AG04450 (cell line): ENCODE results near the gene MAGI2. TPM values are rescaled to one million over a fixed set of nuclear protein-coding genes. Genes with fewer than 3 reads are reported as not detected.

Experiments used
- CTCF ChIA-PET: fragments of 300-600, 350-600 bp; formaldehyde crosslinking; extraction: SDS; loops from one replicate; lab custom pipeline; 2022; ENCODE audit warnings: antibody characterized with exemption, inconsistent platforms; lab: Charles Lee
- POLR2A ChIA-PET: fragments of 350-600 bp; formaldehyde crosslinking; extraction: SDS; loops from one replicate; lab custom pipeline; 2021; ENCODE audit warnings: antibody characterized with exemption, inconsistent platforms; lab: Yijun Ruan, JAX
- DNase-seq: peaks from one replicate; pipeline ENCODE4 v3.0.0-alpha.2; 2011; ENCODE audit warnings: low read depth, low spot score
- H3K27ac ChIP-seq: one replicate; pipeline ENCODE4 v1.5.1; 2012; ENCODE audit warnings: low read depth, low read length, control low read depth
- H3K27me3 ChIP-seq: one replicate; pipeline ENCODE4 v1.6.0; 2012; ENCODE audit warnings: low read length; ENCODE audit not compliant: control insufficient read depth, insufficient read depth
- H3K4me3 ChIP-seq: 2 replicates; pipeline ENCODE4 v1.5.1; 2011; ENCODE audit warnings: mild to moderate bottlenecking, low read depth, low read length, control low read depth
- H3K9me3 ChIP-seq: 2 replicates; pipeline ENCODE4 v1.5.1; 2012; ENCODE audit warnings: low read length; ENCODE audit not compliant: control insufficient read depth, insufficient read depth
- CTCF ChIP-seq: IDR thresholded peaks from 2 replicates; pipeline ENCODE4 v1.5.1; 2011; ENCODE audit warnings: low read depth, low read length, control low read depth, inconsistent platforms
- polyA plus RNA-seq: library from polyadenylated mRNA; depleted of rRNA; stranded (reverse); fragments of >200 nt; gene quantifications from 2 replicates; pipeline ENCODE4 v1.2.3, GENCODE V29; 2011

The MAGI2 gene
- polyA plus RNA-seq, 1 experiment, result 2.3 TPM

- H3K9me3 ChIP-seq, result no peaks in the 10 kb centered on the region
- DNase-seq, result no peak
- H3K4me3 ChIP-seq, result no peak overlapping the region
- no peak overlapping the region for H3K27ac ChIP-seq
- no peaks in the 10 kb centered on the region for H3K27me3 ChIP-seq
- ChIA-PET CTCF (no interaction called here), POLR2A (no interaction called here)
- no peak for TF ChIP-seq CTCF
Measured at GRCh38 chr7:78764571-78764970, 688.9 kb downstream of the MAGI2 start.

GRCh38 chr7:78762625-78763024 lies 690.8 kb downstream of the MAGI2 start:
- DNase-seq, result no peak
- no peaks in the 10 kb centered on the region for H3K27me3 ChIP-seq
- H3K9me3 ChIP-seq, result no peaks in the 10 kb centered on the region
- CTCF ChIA-PET, result no interaction called here
- no peak overlapping the region for H3K27ac ChIP-seq
- POLR2A ChIA-PET, result no interaction called here
- no peak overlapping the region for H3K4me3 ChIP-seq
- TF ChIP-seq CTCF, result no peak

DNA sequence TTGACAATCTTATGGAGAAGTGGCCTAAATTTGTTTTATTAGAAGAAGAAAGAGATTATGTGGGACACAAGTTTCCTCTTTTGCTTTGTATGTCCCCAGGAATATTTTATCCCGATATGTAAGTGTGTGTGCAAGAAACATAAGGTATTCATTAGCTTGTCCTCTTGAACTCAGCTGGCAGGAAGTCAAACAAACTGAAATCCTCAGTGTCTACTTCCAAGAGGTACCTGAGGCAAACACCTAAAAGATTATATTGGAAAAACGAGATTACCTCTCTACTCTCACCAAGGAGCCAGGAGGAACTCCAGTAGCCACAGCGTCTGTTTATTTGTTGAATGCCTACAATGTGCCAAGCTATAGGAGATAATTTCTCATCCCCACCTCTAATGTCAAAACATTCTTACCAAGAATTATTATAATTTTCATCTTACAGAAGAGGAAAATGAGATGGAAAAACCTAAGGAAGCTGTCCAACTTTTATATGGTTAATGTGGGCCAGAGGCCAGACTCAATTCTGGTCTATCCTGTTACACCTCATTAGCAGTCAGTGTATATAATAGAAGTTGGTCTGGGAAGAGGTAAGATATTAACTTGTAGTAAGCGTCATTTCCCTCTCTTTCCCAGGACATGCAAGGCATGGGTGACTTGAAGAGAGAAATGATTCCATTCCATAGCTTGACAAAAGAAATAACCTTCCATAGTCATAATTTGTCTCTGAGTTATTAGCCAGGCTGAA lies 692.7 kb downstream of the MAGI2 start:
- DNase-seq, result no peak
- no peak overlapping the region for H3K27ac ChIP-seq
- TF ChIP-seq CTCF, result no peak
- no peak overlapping the region for H3K4me3 ChIP-seq
- ChIA-PET POLR2A (no interaction called here), CTCF (no interaction called here)
- H3K9me3 ChIP-seq, result no peaks in the 10 kb centered on the region
- no peaks in the 10 kb centered on the region for H3K27me3 ChIP-seq

DNA sequence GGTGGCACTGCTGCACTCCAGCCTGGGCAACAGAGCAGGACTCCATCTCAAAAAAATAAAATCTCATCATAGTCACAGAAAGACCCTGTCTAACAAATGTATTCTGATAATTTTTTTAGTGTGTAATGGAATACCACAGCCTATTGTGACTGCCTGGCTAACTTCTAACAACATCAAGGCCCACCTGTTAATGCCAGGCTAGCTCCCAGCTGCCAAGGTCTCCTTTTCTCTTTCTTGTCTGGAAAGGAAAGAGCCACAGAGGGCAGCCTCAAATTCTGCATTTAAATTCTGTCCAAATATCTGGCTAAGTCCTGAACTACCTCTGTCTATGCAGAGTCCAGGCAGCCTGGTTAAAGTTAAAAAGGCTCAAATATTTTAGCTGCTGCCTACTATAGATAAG lies 700.9 kb downstream of the MAGI2 start:
- POLR2A ChIA-PET, result no interaction called here
- CTCF ChIA-PET, result no interaction called here

More for the DNA sequence above, 700.9 kb downstream of the MAGI2 start:
- H3K4me3 ChIP-seq, result no peak overlapping the region
- no peak for TF ChIP-seq CTCF
- DNase-seq, result no peak
- H3K9me3 ChIP-seq, result peaks cover 4% of the 10 kb centered on the region
- H3K27me3 ChIP-seq, result no peaks in the 10 kb centered on the region
- H3K27ac ChIP-seq, result no peak overlapping the region
